Spleen (tissue), 11 donors: ENCODE results near the gene PCGF3. TPM values are rescaled to one million over a fixed set of nuclear protein-coding genes. Genes with fewer than 3 reads are reported as not detected.
A peak's percentile ranks its signal among the peaks of the same experiment; 100 is the strongest.

Experiments
- DNase-seq: peaks from one replicate; pipeline ENCODE4 v3.0.0-alpha.2; 2020
- H3K27ac ChIP-seq, 8 donors: fragments of 200-600 bp; sonication (generic) in 7 of 8; 1 replicate in 4 of 8; 2 replicates in 4 of 8; pipeline versions ENCODE4 v1.5.0 to v1.8.0; 2016 to 2021; ENCODE audit warnings: inconsistent platforms in 4 of 8, mild to moderate bottlenecking in 4 of 8, moderate library complexity in 1 of 8
- H3K27me3 ChIP-seq, 7 donors: fragments of 200-600 bp; sonication (generic) in 6 of 7; replicated peaks in 1 of 7; 1 replicate in 4 of 7; 2 replicates in 3 of 7; pipeline versions ENCODE4 v1.5.0 to v1.8.0; 2016 to 2021; ENCODE audit warnings: inconsistent platforms in 3 of 7, mild to moderate bottlenecking in 1 of 7
- H3K36me3 ChIP-seq, 6 donors: fragments of 200-600 bp; sonication (generic) in 5 of 6; 1 replicate in 4 of 6; 2 replicates in 2 of 6; pipeline versions ENCODE4 v1.5.0 to v1.8.0; 2016 to 2021; ENCODE audit warnings: inconsistent platforms in 2 of 6
- H3K4me1 ChIP-seq, 6 donors: fragments of 200-600 bp; sonication (generic) in 5 of 6; 1 replicate in 3 of 6; 2 replicates in 3 of 6; pipeline versions ENCODE4 v1.5.0 to v1.8.0; 2016 to 2021; ENCODE audit warnings: inconsistent platforms in 3 of 6
- H3K4me3 ChIP-seq, 8 donors: fragments of 200-600 bp; sonication (generic) in 7 of 8; 1 replicate in 4 of 8; 2 replicates in 4 of 8; pipeline versions ENCODE4 v1.5.0 to v1.8.0; 2016 to 2021; ENCODE audit warnings: inconsistent platforms in 4 of 8, mild to moderate bottlenecking in 4 of 8, moderate library complexity in 2 of 8
- H3K9me3 ChIP-seq, 8 donors: fragments of 200-600 bp; sonication (generic) in 7 of 8; 1 replicate in 4 of 8; 2 replicates in 4 of 8; pipeline versions ENCODE4 v1.5.0 to v1.8.0; 2016 to 2021; ENCODE audit warnings: inconsistent platforms in 4 of 8
- CTCF ChIP-seq, 11 experiments: fragments of 200-600 bp in 7 of 11; fragments of 450-650 bp in 4 of 11; sonication (generic) in 4 of 11; IDR thresholded peaks in 8 of 11; conservative IDR thresholded peaks in 3 of 11; 1 replicate in 7 of 11; 2 replicates in 4 of 11; pipeline versions ENCODE4 v1.4.0 to v1.8.0; 2016 to 2021; ENCODE audit warnings: antibody characterized with exemption in 11 of 11, inconsistent platforms in 4 of 11, mild to moderate bottlenecking in 1 of 11
- POLR2A ChIP-seq, 3 donors: fragments of 450-650 bp; IDR thresholded peaks; one replicate each; pipeline ENCODE4 v1.5.1; 2017; ENCODE audit warnings: antibody characterized with exemption in 3 of 3, mild to moderate bottlenecking in 1 of 3
- POLR2AphosphoS5 ChIP-seq, 3 donors: sonication (generic); formaldehyde crosslinking; IDR thresholded peaks; one replicate each; pipeline ENCODE4 v1.5.1; 2017; ENCODE audit warnings: antibody characterized with exemption in 3 of 3
- WGBS, 5 donors: extraction: QIAGEN DNeasy Blood & Tissue Kit in 3 of 5; methylation state at CpG; one replicate each; pipeline versions ENCODE4 v1.1.5 to v1.1.7; 2013 to 2018; 5-methylcytosine and 5-hydroxymethylcytosine counted together
- intact Hi-C: fragments of 100-400 bp; cut with DNase I; formaldehyde crosslinking; loops from one replicate; pipeline ENCODE4 v1.15.0; 2023; ENCODE audit warnings: low total_unique reads
- polyA plus RNA-seq, 3 donors: library from polyadenylated mRNA; stranded (reverse); fragments of 200-250 nt; gene quantifications; one replicate each; pipeline ENCODE4 v1.2.1, GENCODE V29; 2013
- total RNA-seq, 7 donors: library from RNA; depleted of rRNA in 3 of 7; stranded (reverse); fragments of >200 nt in 3 of 7; fragmentation: NEBNext Ultra II Directional in 4 of 7; extraction: Animal tissue kit (Norgen Biotek cat#: 25700) in 4 of 7; gene quantifications; one replicate each; pipeline versions ENCODE4 v1.1.0 to v1.2.1, GENCODE V29; 2016 to 2021
- donor health status: healthy with polysubstance abuse.
- donor health status: DM: no; HTN: no; CAD: no; lungs with moderate emphysema.
- donor health status: DM: no; HTN: no; CAD: no.
- donor health status: Bipolar disorder and iron deficiency.
- donor health status: healthy.
- donor health status: DM: no; HTN: no; CAD: no.
- donor health status: DM: yes; HTN: yes; CAD: no.

The PCGF3 gene
- total and polyA plus RNA-seq, 10 donors: 29.7 to 102 (median 69.4) TPM

DNA sequence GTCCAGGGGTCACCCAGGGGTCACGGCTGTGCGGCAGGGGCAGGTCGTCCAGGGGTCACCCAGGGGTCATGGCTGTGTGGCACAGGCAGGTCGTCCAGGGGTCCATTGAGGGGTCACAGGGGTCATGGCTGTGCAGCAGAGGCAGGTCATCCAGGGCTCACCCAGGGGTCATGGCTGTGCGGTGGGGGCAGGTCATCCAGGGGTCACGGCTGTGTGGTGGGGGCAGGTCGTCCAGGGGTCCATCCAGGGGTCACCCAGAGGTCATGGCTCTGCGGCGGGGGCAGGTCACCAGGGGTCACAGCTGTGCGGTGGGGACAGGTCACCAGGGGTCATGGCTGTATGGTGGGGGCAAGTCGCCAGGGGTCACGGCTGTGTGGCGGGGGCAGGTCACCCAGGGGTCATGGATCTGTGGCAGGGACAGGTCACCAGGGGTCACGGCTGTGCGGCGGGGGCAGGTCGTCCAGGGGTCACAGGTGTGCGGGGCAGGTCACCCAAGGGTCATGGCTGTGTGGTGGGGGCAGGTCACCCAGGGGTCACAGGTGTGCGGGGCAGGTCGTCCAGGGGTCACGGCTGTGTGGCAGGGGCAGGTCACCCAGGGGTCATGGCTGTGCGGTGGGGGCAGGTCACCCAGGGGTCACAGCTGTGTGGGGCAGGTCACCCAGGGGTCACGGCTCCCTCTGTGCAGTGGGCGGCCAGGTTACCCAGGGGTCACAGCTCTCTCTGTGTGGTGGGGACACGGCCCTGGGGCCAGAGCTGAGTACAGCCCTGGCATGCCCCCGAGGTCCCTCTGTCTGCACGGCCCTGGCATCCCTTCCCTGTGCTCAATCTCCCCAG, 47.6 kb upstream of the PCGF3 start:
- peaks cover 2 to 7% (median 3%) of the 10 kb centered on the region in 6 donors for H3K4me1 ChIP-seq
- peaks cover 0 to 11% (median 0%) of the 10 kb centered on the region in 7 donors for H3K27me3 ChIP-seq
- peak in 1 of 3 donors; percentile 16 for TF ChIP-seq POLR2AphosphoS5 (IDR thresholded peaks at IDR 0.05)
- TF ChIP-seq POLR2A (IDR thresholded peaks at IDR 0.05): no peak
- 79 to 93% (median 85%) methylated on average over 12 to 27 of the region's 27 CpGs for WGBS, 5 donors
- H3K4me3 ChIP-seq: no peak overlapping the region
- H3K27ac ChIP-seq: no peak overlapping the region
- intact Hi-C loops: no loop called here
- peak; percentile 68 for DNase-seq
- no peaks in the 10 kb centered on the region for H3K9me3 ChIP-seq
- peaks cover 0 to 8% (median 0%) of the 10 kb centered on the region in 6 donors for H3K36me3 ChIP-seq

GRCh38 chr4:658681-659667, 46.7 kb upstream of the PCGF3 start:
- intact Hi-C loops: no loop called here
- H3K4me3 ChIP-seq: no peak overlapping the region
- peaks cover 3 to 16% (median 7%) of the 10 kb centered on the region in 6 donors for H3K4me1 ChIP-seq
- WGBS, 5 donors: 92 to 97% (median 93%) methylated on average over 28 to 32 of the region's 32 CpGs
- TF ChIP-seq POLR2AphosphoS5 (IDR thresholded peaks at IDR 0.05) (peak in 1 of 3 donors; percentile 13), CTCF (IDR thresholded peaks at IDR 0.05 in 8 of 11, conservative IDR thresholded peaks at IDR 0.05 in 3 of 11) (no peak), POLR2A (IDR thresholded peaks at IDR 0.05) (no peak)
- DNase-seq: peak; percentile 69
- no peaks in the 10 kb centered on the region for H3K9me3 ChIP-seq
- no peak overlapping the region for H3K27ac ChIP-seq
- H3K27me3 ChIP-seq: peaks cover 0 to 11% (median 0%) of the 10 kb centered on the region in 7 donors
- peaks cover 0 to 8% (median 0%) of the 10 kb centered on the region in 6 donors for H3K36me3 ChIP-seq

DNA sequence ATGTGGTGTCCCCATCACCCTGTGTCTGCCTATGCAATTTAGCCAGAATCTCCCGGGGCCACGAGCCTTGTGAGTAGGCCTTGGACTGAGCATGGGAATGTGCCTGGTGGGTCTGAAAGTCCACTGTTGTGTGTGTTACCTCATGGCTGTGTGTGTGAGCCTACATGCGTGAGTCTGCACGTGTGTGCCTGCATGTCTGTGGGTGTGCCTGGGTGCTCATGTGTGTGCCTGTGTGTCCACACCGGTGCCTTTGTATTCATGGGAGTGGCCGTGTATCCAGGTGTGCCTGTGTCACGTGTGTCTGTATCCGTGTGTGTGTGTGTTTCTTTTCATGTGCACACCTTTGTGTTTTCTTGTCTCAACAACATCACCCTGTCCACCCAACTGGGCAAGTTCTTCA, 45.8 kb upstream of the PCGF3 start:
- 89 to 98% (median 93%) methylated on average over 8 of the region's 8 CpGs for WGBS, 5 donors
- intact Hi-C loops: no loop called here
- no peak overlapping the region for H3K4me3 ChIP-seq
- no peak for TF ChIP-seq POLR2A (IDR thresholded peaks at IDR 0.05)
- no peak for TF ChIP-seq CTCF (IDR thresholded peaks at IDR 0.05 in 8 of 11, conservative IDR thresholded peaks at IDR 0.05 in 3 of 11)
- no peak for TF ChIP-seq POLR2AphosphoS5 (IDR thresholded peaks at IDR 0.05)
- peaks cover 0 to 8% (median 0%) of the 10 kb centered on the region in 6 donors for H3K36me3 ChIP-seq
- H3K27ac ChIP-seq: no peak overlapping the region
- H3K9me3 ChIP-seq: no peaks in the 10 kb centered on the region
- peaks cover 3 to 25% (median 15%) of the 10 kb centered on the region in 6 donors for H3K4me1 ChIP-seq
- H3K27me3 ChIP-seq: peaks cover 0 to 7% (median 0%) of the 10 kb centered on the region in 7 donors
- DNase-seq: peak; percentile 17

DNA sequence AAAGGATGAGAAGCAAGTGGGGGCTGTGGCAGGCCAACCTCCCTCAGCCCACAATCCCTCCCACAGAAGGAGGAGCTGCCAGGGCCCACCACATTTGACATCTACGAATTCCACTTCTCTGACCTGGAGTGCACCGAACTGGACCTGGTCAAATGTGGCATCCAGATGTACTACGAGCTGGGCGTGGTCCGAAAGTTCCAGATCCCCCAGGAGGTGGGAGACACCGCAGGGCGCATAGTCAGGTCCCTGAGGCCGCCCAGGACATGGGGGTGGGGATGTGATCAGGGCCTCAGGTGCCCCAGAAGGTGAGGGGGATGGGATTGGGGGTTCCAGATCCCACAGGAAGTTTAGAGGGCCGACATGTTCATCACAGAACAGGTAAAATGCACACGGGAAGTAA, 45.2 kb upstream of the PCGF3 start:
- Histone ChIP-seq H3K27ac (no peak overlapping the region), H3K36me3 (peaks cover 0 to 8% (median 0%) of the 10 kb centered on the region in 6 donors), H3K27me3 (peaks cover 0 to 2% (median 0%) of the 10 kb centered on the region in 7 donors), H3K4me3 (no peak overlapping the region), H3K9me3 (no peaks in the 10 kb centered on the region), H3K4me1 (peaks cover 3 to 31% (median 19%) of the 10 kb centered on the region in 6 donors)
- TF ChIP-seq CTCF (IDR thresholded peaks at IDR 0.05 in 8 of 11, conservative IDR thresholded peaks at IDR 0.05 in 3 of 11): no peak
- TF ChIP-seq POLR2A (IDR thresholded peaks at IDR 0.05): no peak
- TF ChIP-seq POLR2AphosphoS5 (IDR thresholded peaks at IDR 0.05): no peak
- peak; percentile 55 for DNase-seq
- intact Hi-C loops: no loop called here
- 89 to 97% (median 95%) methylated on average over 10 of the region's 10 CpGs for WGBS, 5 donors
